Gastroesophageal sphincter (tissue), 4 donors: Measurements from ENCODE around the gene SLC5A11. TPM values are rescaled to one million over a fixed set of nuclear protein-coding genes. Genes with fewer than 3 reads are reported as not detected.
A peak's percentile ranks its signal among the peaks of the same experiment; 100 is the strongest.
"Not testable (repeated sequence)": the region's sequence is repeated elsewhere in the genome, so short reads cannot be mapped to it uniquely, and the experiment has no call there.

Experiments used
- ATAC-seq: fragments of 150-250 bp; one replicate; pipeline ENCODE4 v1.9.1; 2016; ENCODE audit warnings: mild to moderate bottlenecking, moderate library complexity
- H3K27ac ChIP-seq, 4 donors: fragments of 200-600 bp; sonication (generic) in 3 of 4; 1 replicate in 3 of 4; 2 replicates in 1 of 4; pipeline ENCODE4 v1.5.1; 2016 to 2019
- H3K27me3 ChIP-seq: fragments of 200-600 bp; sonication (generic); one replicate; pipeline ENCODE4 v1.5.1; 2019
- H3K36me3 ChIP-seq, 2 donors: fragments of 200-600 bp; sonication (generic); one replicate each; pipeline ENCODE4 v1.5.1; 2019; ENCODE audit warnings: control low read depth in 1 of 2
- H3K4me1 ChIP-seq, 3 donors: fragments of 200-600 bp; sonication (generic); 1 replicate in 2 of 3; 2 replicates in 1 of 3; pipeline ENCODE4 v1.5.1; 2016 to 2019; ENCODE audit warnings: control low read depth in 2 of 3
- H3K4me3 ChIP-seq, 2 donors: fragments of 200-600 bp; sonication (generic); one replicate each; pipeline ENCODE4 v1.5.1; 2019; ENCODE audit warnings: mild to moderate bottlenecking in 1 of 2, moderate library complexity in 1 of 2
- H3K9me3 ChIP-seq, 3 donors: fragments of 200-600 bp; sonication (generic); one replicate each; pipeline ENCODE4 v1.5.1; 2017 to 2019; ENCODE audit warnings: control low read depth in 2 of 3
- EP300 ChIP-seq: sonication (generic); formaldehyde crosslinking; IDR thresholded peaks from one replicate; pipeline ENCODE4 v1.6.1; 2017; ENCODE audit warnings: antibody characterized with exemption, mild to moderate bottlenecking
- POLR2A ChIP-seq, 2 donors: fragments of 450-650 bp; IDR thresholded peaks; one replicate each; pipeline ENCODE4 v1.6.1; 2017; ENCODE audit warnings: antibody characterized with exemption in 2 of 2, mild to moderate bottlenecking in 2 of 2, moderate library complexity in 1 of 2
- POLR2AphosphoS5 ChIP-seq: sonication (generic); formaldehyde crosslinking; IDR thresholded peaks from one replicate; pipeline ENCODE4 v1.6.1; 2017; ENCODE audit warnings: antibody characterized with exemption
- WGBS, 2 donors: methylation state at CpG; one replicate each; pipeline ENCODE4 v1.1.5; 2018; ENCODE audit warnings: low coverage in 1 of 2; 5-methylcytosine and 5-hydroxymethylcytosine counted together
- total RNA-seq, 4 donors: library from RNA; depleted of rRNA; stranded (reverse); fragments of >200 nt; gene quantifications; one replicate each; pipeline ENCODE4 v1.1.0, GENCODE V29; 2016
- TF ChIP-seq, protein P1 (sequence below), 4 experiments: fragments of 200-600 bp in 2 of 4; fragments of 450-650 bp in 2 of 4; sonication (generic) in 1 of 4; IDR thresholded peaks; one replicate each; pipeline ENCODE4 v1.5.1; 2017 to 2019; ENCODE audit warnings: antibody characterized with exemption in 4 of 4, mild to moderate bottlenecking in 2 of 4, moderate library complexity in 2 of 4

SLC5A11 gene
- total RNA-seq, 4 donors from 2014 or later: 0.12 to 2.8 (median 0.27) TPM; not detected in 1

DNA sequence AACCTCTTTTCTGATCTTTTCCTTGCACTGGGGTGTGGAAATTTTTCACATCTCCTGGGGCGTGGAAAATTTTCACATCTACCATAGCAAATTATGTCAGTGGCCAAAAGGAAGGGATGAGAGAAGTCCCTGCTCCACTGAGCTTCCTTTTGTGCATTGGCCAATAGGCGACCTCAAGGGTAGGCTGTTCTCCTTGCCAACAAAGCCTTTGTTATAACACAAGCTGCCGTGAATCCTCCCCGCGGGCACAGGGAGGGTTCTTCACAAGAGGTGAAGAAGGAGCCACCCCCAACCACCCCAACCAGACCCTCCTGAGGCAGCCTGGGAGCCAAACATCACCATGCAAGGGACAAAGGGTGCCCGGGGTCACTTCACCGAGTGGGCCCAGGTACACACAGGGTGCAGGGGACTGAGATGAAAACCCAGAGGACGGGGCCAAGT lies 6.5 kb downstream of the SLC5A11 start:
- TF ChIP-seq EP300 (no peak), POLR2AphosphoS5 (no peak), POLR2A (IDR thresholded peaks at IDR 0.05) (no peak)
- TF ChIP-seq, protein P1, sequence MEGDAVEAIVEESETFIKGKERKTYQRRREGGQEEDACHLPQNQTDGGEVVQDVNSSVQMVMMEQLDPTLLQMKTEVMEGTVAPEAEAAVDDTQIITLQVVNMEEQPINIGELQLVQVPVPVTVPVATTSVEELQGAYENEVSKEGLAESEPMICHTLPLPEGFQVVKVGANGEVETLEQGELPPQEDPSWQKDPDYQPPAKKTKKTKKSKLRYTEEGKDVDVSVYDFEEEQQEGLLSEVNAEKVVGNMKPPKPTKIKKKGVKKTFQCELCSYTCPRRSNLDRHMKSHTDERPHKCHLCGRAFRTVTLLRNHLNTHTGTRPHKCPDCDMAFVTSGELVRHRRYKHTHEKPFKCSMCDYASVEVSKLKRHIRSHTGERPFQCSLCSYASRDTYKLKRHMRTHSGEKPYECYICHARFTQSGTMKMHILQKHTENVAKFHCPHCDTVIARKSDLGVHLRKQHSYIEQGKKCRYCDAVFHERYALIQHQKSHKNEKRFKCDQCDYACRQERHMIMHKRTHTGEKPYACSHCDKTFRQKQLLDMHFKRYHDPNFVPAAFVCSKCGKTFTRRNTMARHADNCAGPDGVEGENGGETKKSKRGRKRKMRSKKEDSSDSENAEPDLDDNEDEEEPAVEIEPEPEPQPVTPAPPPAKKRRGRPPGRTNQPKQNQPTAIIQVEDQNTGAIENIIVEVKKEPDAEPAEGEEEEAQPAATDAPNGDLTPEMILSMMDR (IDR thresholded peaks at IDR 0.05): no peak
- H3K9me3 ChIP-seq: no peaks in the 10 kb centered on the region
- 38 to 43% methylated on average over 2 to 3 of the region's 8 CpGs for WGBS, 2 donors
- peaks cover 0 to 15% (median 8%) of the 10 kb centered on the region in 3 donors for H3K4me1 ChIP-seq
- H3K27ac ChIP-seq: no peak overlapping the region
- H3K27me3 ChIP-seq: no peaks in the 10 kb centered on the region
- ATAC-seq: no peak
- H3K36me3 ChIP-seq: no peaks in the 10 kb centered on the region
- no peak overlapping the region for H3K4me3 ChIP-seq

DNA sequence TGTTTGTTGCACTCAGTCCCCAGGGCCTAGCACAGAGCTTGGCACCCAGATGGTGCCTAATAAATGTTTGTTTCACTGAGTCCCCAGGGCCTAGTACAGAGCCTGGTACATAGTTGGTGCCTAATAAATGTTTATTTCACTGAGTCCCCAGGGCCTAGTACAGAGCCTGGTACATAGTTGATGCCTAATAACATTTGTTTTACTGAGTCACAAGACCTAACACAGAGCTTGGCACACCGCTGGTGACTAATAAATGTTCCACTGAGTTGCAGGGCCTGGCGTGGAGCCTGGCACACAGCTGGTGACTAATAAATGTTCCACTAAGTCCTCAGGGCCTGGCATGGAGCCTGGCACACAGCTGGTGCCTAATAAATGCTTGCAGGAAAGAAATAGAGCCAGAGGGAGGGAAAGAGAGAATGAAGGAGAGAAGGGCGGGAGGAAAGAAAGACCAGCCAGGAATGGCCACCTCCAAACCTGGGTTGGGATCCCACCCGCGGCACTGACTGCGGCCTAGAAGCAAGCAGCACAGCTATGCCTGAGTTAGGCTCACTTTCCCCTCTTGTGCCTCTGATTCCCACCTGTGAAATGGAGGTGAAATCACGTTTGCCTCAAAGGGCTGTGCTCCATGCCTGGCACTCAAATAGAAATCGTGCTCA lies 7.5 kb downstream of the SLC5A11 start:
- H3K9me3 ChIP-seq: no peaks in the 10 kb centered on the region
- peak overlapping the region in 1 of 2 donors; percentile 17 for H3K4me3 ChIP-seq
- H3K27ac ChIP-seq: no peak overlapping the region
- no peaks in the 10 kb centered on the region for H3K27me3 ChIP-seq
- no peaks in the 10 kb centered on the region for H3K36me3 ChIP-seq
- ATAC-seq: no peak
- TF ChIP-seq POLR2A (IDR thresholded peaks at IDR 0.05) (no peak), EP300 (no peak), POLR2AphosphoS5 (no peak)
- TF ChIP-seq, protein P1 (IDR thresholded peaks at IDR 0.05): no peak
- WGBS, 2 donors: 55 to 94% methylated on average over 2 to 5 of the region's 8 CpGs
- peaks cover 0 to 15% (median 8%) of the 10 kb centered on the region in 3 donors for H3K4me1 ChIP-seq

DNA sequence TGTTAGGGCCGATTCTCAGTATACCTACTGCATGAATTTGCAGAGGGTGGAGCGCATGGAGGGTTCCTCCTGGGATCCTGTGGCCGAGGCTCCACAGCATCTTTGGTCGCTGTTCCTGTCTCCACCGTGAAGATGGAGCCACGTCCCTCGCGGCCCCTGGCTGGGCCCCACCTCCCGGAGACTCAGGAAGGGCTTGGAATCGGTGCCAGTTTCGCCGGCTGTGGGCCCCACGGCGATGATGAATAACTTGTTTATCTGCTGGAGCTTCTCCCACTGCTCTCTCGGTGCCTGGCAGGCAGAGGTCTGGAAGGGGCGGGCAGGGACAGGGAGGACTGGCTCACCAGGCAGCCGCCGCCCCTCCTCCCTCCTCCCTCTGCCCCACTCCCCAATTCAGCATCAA lies 8.1 kb downstream of the SLC5A11 start:
- WGBS, 2 donors: 0 to 40% methylated on average over 1 to 4 of the region's 18 CpGs
- no peak for ATAC-seq
- H3K36me3 ChIP-seq: no peaks in the 10 kb centered on the region
- H3K4me3 ChIP-seq: peak overlapping the region in 1 of 2 donors; percentile 17
- no peaks in the 10 kb centered on the region for H3K9me3 ChIP-seq
- TF ChIP-seq POLR2AphosphoS5: no peak
- no peak for TF ChIP-seq POLR2A (IDR thresholded peaks at IDR 0.05)
- TF ChIP-seq, protein P1 (IDR thresholded peaks at IDR 0.05): no peak
- no peak for TF ChIP-seq EP300
- H3K27ac ChIP-seq: no peak overlapping the region
- no peaks in the 10 kb centered on the region for H3K27me3 ChIP-seq
- peaks cover 0 to 15% (median 8%) of the 10 kb centered on the region in 3 donors for H3K4me1 ChIP-seq

DNA sequence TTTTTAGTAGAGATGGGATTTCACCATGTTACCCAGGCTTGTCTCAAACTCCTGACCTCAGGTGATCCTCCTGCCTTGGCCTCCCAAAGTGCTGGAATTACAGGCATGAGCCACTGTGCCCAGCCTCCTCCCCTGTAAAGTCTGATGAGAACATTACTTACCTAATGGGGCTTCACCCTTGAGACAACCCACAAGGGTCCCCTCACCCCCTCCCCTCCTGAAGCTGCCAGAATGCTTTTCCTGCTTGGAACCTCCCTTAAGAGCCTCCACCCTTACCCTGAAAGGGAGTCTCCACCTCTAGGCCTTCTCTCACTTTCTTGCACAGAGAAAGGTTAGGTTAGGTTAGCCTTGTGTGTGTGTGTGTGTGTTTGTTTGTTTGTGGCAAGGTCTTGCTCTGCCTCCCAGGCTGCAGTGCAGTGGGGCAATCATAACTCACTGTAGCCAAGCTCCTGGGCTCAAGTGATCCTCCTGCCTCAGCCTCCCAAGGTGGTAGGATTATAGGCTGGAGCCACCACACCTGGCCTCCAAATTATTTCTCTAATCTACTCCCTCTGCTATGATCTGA lies 8.9 kb downstream of the SLC5A11 start:
- H3K27me3 ChIP-seq: no peaks in the 10 kb centered on the region
- no peak overlapping the region for H3K27ac ChIP-seq
- no peaks in the 10 kb centered on the region for H3K36me3 ChIP-seq
- H3K4me1 ChIP-seq: peaks cover 0 to 15% (median 8%) of the 10 kb centered on the region in 3 donors
- H3K9me3 ChIP-seq: no peaks in the 10 kb centered on the region
- no peak overlapping the region for H3K4me3 ChIP-seq
- no peak for TF ChIP-seq POLR2A (IDR thresholded peaks at IDR 0.05)
- no peak for TF ChIP-seq EP300
- TF ChIP-seq, protein P1 (IDR thresholded peaks at IDR 0.05): no peak
- TF ChIP-seq POLR2AphosphoS5: no peak
- ATAC-seq: no peak

DNA sequence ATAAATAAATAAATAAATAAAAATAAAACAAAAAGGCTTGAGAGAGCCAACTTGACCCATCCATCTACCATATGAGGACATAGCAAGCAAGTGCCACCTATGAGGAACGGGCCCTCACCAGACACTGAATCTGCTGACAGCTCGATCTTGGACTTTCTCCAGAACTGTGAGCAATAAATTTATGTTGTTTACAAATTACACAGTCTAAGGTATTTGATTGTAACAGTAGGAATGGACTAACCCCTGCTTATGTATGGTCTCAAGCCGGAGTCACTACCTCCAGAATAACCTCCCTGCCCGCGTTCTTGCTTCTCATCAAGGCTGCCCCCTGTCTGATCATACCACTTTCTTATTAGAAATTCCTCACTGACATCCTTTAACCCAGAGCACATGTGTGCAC lies 9.9 kb downstream of the SLC5A11 start:
- Histone ChIP-seq H3K9me3 (no peaks in the 10 kb centered on the region), H3K4me3 (no peak overlapping the region), H3K4me1 (peaks cover 0 to 15% (median 8%) of the 10 kb centered on the region in 3 donors), H3K27ac (no peak overlapping the region), H3K27me3 (no peaks in the 10 kb centered on the region), H3K36me3 (no peaks in the 10 kb centered on the region)
- ATAC-seq: no peak
- WGBS, 2 donors: 66 to 83% methylated on average over 5 of the region's 5 CpGs
- TF ChIP-seq POLR2A (IDR thresholded peaks at IDR 0.05): no peak
- no peak for TF ChIP-seq EP300
- no peak for TF ChIP-seq POLR2AphosphoS5
- TF ChIP-seq, protein P1 (IDR thresholded peaks at IDR 0.05): no peak

DNA sequence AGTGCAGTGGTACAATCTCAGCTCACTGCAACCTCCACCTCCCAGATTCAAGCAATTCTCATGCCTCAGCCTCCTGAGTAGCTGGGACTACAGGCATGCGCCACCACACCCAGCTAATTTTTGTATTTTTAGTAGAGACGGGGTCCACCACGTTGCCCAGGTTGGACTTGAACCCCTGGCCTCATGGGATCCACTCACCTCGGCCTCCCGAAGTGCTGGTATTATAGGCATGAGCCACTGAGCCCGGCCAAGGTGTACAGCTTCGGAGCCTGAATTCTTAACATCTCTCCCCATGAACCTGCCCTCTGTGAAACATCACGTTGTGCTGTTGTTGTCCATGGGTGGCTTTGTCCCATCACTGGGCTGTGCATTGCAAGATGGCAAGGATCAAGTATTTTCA lies 11.1 kb downstream of the SLC5A11 start:
- not testable (repeated sequence) for H3K27me3 ChIP-seq, H3K4me3 ChIP-seq, H3K27ac ChIP-seq, H3K36me3 ChIP-seq, ATAC-seq, H3K9me3 ChIP-seq
- 24 to 70% methylated on average over 2 to 3 of the region's 8 CpGs for WGBS, 2 donors
- H3K4me1 ChIP-seq: peaks cover 0 to 15% (median 8%) of the 10 kb centered on the region in 3 donors
